ENCODE data around the gene COL1A1.

DNA sequence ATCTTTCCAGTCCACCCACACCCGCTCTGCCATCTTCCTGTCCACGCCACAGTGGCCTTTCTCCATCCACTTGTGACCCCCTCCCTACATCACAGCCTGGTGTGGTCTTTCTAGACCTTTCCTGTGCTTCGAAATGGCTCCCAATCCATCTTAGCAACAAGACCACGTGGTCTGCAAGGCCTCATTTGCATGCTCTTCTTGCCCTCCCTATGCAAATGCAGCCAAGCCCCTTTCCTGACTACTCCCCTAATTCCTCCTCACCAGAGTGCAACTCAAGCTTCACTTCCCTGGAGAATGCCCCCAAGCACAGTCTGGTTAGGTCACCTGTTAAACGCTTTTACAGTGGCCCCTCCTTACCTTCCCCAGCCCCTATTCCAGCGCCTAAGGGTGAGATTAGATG lies 57.1 kb downstream of the COL1A1 start:
- TF ChIP-seq CTCF (conservative IDR thresholded peaks at IDR 0.05) = no peak
- no peak for TF ChIP-seq EZH2 (IDR thresholded peaks at IDR 0.05; ENCODE audit: low read depth)
